GM20431 (cell line): ENCODE measurements around the gene OSTF1.

Source experiments
- in situ Hi-C: fragments of 300-500 bp; cut with MseI, MboI; formaldehyde crosslinking; loops from one replicate; pipeline ENCODE4 v1.15.0; 2020; ENCODE audit warnings: low sequenced_read_pairs; ENCODE audit not compliant: unreplicated experiment

Gene OSTF1

DNA sequence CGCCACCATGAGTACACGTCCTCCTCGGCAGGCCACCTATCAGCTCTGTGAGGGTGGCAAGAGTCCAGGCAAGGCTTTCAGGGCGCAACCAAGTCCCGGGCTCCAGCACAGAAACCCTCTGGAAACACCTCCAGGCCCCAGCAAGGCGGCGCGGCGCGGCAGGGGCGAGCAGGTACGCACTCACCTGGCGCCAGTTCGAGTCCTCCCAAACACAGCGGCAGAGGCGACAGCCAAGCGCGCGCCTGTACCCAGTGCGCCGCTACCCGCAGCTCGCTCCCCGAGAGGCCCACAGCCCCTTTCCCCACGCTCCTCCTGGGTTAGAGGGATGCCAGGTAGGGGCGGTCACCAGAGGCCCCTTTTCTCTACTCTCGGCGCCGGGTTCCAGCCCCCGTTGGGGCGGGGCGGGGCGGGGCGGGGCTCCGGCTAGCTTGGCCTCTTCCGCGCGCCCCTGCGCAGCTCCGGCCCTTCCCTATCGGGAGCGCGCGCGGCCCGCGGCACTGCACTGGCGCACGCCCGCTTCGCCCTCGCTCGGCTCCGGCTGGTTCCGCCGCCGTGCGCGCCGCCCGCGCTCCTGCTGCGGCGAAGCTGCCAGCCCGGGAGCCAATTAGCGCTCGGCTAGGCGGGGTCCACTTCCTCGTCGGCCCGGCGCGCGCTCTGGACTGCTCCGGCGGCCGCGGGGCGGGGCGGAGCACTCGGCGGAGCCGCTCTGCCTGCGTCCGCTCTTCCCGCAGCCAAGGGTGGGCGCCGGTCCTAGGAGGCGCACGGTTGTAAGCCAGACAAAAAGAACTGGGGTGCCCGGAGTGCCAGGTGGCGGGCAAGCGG, at the start of gene OSTF1, which contains the start of gene NMRK1:
OSTF1 (plus strand) TSS at position 691 of the 822 bp plus-strand sequence. CDS start 179 bp downstream, outside the sequence.
NMRK1 (minus strand) TSS at position 332 of the 822 bp plus-strand sequence. CDS start 5,040 bp downstream, outside the sequence.
- in situ Hi-C loops = no loop called here

DNA sequence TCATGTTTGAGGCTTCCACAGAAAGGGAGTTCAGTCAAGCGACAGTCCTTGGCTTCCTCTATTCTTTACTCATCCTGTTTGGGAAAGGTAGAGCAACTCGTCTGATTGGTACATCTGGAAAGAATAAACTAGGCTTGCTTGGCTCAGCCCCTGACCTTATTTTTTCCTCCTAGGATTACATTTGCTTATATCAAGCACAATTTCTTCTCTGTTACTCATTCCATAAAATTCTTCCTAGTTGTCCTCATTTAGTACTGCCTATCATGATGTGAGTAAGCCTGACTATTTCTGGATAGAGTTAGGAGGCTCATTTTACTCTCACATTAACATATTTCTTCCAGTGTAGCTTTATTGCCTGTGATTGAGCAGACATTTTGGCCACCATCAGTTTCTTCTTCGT, 49.3 kb upstream of the OSTF1 start:
- in situ Hi-C loops = no loop called here

DNA sequence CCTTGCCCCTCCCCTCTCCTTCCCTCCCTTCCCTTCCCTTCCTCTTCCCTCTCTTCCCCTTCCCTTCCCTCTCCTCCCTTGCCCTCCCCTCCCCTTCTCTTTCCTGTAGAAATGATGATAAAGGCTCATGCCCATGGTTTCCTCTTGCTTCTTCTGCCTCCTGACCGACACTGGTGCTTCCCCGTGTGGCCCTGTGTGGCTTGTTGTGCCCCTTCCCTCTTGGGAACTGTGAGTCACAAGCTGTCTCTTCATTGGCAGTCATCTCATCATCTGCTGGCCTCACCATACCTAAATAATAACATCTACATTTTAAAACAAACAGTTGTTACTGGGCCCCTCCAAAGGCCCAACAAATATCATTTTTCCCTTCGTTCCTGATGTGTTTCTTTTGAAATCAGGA, 48.5 kb upstream of the OSTF1 start:
- in situ Hi-C loops = no loop called here

DNA sequence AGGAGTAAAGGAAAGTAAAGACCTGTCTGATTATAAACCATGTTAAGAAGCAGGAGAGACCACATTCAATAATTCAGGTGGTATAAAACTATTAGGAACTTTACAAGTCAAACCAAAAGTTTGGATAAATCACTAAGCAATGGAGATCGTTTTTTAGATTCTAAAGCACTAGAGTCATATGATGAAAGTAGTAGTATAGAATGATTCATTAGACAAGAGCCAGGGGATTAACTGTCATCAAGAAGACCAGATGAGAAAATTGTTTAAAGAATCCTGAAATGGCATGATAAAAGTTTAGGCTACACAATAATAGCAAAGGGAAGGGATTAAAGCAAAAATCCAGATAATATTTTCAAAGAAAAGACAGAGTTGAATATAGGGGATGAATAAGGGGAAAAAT, 47.3 kb upstream of the OSTF1 start:
- in situ Hi-C loops = no loop called here

GRCh38 chr9:75046725-75047345, 41.5 kb upstream of the OSTF1 start:
- in situ Hi-C loops = no loop called here

GRCh38 chr9:75047506-75047905, 40.8 kb upstream of the OSTF1 start:
- in situ Hi-C loops = no loop called here

DNA sequence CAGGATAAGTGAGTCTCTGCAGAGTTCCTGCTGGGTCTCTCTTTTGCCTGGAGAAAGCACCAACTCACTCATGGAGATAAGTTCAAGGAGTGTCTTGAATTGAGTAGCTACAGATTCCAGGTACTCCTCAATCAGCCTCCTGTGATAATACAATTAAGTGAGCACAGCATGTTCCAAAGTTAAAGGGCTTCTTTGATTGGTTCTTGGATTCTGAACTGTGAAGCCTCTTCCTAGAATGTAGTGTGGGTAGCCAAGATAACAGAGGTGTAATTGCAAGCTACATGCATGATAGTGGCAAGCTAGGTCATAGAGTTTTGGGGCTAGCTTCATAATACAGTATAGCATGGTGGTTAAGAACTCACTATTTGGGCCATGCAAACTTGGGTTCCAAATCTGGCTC, 37.0 kb upstream of the OSTF1 start:
- in situ Hi-C loops = no loop called here

- in situ Hi-C loops = no loop called here
Observed at GRCh38 chr9:75053869-75054268, 34.4 kb upstream of the OSTF1 start.

DNA sequence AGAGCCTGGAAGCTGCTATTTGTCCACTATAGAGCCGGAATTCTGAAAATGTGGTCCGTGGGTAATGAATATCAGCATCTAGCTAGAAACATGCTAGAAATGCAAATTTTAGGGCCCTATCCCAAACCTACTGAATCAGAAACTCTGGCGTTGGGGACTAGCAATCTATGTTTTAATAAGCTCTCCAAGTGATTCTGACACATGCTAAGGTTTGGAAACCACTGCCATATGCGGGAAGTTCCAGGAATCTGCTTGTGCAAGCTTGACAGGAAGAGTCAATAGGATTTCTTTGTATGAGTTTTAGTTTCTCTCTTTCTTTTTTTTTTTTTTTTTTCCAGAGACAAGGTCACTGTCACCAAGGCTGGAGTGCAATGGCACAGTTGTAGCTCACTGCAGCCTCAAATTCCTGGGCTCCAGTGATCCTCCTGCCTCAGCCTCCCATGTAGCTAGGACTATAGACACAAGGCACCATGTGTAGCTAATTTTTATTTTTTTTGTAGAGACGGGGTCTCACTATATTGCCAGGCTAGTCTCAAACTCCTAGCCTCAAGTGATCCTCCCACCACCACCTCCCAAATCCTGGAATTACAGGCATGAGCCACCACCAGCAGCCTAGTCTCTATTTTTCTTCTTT, 33.8 kb upstream of the OSTF1 start:
- in situ Hi-C loops = no loop called here

DNA sequence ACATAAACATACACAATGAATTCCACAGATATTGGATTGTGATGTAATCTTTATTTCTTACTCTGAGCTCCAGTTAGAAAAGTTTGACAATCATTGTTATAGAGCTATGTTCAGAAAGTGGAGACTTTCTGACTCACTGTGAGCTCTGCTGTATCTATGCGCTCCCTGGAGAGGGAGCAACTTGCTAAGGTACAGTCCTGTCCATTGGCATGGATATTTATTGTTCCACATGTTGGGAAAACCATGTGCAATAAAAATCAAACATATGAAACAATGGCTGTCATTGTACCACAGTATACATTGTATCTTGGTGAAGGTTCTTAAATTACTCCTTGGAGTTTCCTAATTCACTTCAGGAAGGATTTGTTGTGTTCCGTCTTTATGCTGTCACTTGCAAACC, 27.1 kb upstream of the OSTF1 start:
- in situ Hi-C loops = no loop called here

GRCh38 chr9:75063556-75064305, 24.6 kb upstream of the OSTF1 start:
- in situ Hi-C loops = no loop called here

DNA sequence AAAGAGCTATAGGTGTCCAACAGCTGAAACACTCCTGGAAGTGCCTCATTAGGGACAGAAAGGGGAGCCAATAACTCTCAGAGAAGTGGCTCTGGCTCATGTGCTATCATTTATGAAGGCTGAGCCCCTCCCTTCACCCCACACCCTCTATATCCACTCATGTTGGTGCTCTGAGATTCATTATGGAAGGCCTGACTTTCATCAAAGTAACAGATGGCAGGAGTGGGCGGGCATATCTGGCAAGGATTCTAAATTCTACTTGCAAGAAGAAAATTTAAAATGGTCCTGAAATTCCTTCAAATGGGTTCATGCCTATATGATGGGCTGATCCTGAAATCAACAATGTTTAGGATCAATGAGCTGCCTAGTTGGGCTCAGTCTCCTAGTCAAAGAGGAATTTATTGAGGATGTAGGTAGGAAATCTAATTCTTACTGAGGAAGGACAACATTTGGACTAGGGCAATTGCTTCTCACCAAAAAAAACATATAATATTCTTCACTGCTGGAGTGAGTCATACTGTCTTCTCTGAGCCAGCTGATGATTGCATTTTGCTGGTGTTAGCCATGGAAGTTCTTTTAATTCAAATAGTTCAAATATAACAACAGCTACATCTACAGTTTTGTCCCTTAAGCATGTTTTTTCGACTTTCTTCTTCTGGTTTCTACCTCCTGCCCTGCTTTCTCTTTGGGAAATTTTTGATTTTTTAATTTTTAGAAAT, 23.8 kb upstream of the OSTF1 start:
- in situ Hi-C loops = no loop called here

DNA sequence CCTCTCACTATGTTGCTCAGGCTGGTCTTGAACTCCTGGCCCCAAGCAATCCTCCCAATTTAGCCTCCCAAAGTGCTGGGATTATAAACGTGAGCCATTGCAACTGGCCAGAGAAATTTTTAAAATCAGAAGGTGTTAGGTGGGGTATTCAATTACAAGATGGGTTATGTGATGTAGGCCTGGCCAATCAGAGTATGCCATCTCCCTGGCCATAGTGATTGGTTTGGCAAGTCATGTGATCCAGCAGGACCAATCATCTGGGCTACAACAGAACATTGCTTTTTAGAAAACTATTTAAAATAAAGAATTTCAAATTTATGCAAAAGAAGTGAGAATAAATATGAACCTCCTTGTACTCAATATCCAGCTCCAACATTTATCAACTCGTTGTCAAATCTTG, 22.8 kb upstream of the OSTF1 start:
- in situ Hi-C loops = no loop called here

GRCh38 chr9:75067894-75068293, 20.4 kb upstream of the OSTF1 start:
- in situ Hi-C loops = no loop called here

DNA sequence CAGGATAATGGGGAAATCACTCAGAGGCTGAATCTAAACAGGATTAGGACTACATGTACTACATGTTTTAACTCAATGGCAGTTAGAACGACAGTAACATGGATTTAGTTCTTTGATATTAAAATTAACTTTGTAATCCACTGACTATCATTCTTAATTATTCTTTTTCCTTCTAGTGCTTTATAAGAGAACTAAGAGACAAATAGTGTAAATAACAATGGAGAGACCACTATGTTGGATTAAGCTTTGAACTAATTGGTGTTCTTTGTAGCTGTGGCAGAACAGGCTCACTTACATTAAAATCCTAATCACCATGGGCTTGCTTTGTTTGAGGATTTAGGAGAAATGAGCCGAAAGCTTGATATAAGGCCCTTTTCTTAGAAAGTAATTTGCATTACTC, 19.1 kb upstream of the OSTF1 start:
- in situ Hi-C loops = no loop called here

DNA sequence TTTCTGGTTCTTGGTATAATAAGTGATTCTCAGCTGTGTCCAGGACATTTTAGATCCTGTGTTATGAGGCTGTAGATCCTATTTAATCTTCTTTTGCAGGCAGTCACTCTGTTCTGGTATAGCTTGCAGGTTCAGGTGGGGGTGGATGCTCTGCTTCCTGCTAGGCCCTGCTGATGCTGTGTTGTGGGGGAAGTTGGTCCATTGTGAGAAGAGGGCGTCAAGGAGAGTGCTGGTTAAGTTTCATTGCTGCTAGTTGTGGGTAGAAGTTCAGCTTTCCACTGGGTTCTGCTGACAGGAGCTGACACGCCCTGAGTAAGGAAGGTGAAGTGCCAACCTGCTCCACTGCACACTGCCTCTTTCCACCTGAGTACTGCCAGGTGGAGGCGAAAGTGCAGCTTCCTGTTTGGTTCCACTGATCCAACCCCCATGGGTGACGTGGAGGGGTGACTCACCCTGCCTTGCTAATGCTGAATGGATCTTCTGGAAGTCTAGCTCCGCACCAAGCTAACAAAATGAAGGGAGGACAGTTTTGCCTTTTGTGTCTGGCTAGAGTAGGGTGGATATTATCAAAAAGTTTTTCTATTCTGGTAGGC, 16.7 kb upstream of the OSTF1 start:
- in situ Hi-C loops = loop anchor here (10.0 kb wide), 1 partner anchor 297 kb away; no protein-coding TSS in a partner anchor

DNA sequence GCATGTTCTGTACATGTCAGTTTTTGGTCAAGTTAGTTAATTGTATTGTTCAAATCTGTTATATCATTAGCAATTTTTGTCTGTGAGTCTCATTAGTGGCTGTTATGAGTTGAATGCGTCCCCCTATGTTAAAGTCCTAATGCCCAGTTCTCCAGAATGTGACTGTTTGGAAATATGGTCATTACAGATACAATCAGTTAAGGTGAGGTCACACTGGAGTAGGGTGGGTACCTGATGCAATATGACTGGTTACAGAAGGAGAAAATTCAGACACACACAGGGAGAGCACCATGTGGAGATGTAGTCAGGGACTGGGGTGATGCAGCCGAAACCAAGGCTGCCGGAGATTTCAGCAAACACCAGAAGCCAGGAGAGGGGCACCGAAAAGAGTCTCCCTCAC, 15.4 kb upstream of the OSTF1 start:
- in situ Hi-C loops = loop anchor here (10.0 kb wide), 1 partner anchor 298 kb away; no protein-coding TSS in a partner anchor

DNA sequence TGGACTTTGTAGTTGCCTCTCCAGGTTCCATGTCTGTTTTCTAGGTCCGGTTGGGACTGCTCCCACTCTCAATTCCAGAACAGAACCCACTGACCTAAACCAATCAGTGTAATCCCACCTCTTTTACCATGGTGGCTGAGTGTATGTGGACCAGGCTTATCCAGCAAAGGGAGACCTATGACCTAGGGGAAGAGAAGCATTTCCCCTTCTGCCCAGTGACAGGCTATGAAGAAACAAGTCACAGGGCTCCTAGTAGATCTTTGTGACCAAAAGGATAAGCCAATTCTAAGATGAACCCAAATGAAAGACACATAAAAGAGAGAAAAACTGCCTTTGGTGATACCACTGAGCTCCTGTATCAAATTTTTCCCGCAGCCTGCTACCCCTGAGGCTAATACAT, 6.7 kb upstream of the OSTF1 start:
- in situ Hi-C loops = no loop called here
